Activated naive CD4-positive, alpha-beta T cell treated with anti-CD3 and anti-CD28 coated beads, Interleukin-2, amount 50 U/mL, for 24 hours (primary cell): ENCODE results near the gene MFSD11.
"Not testable (repeated sequence)": the region's sequence is repeated elsewhere in the genome, so short reads cannot be mapped to it uniquely, and the experiment has no call there.

ENCODE experiments used
- H3K27ac Mint-ChIP-seq: one replicate; pipeline ENCODE4 v1.8.0; 2021; ENCODE audit warnings: mild to moderate bottlenecking, mixed read lengths
- H3K27me3 Mint-ChIP-seq: one replicate; pipeline ENCODE4 v1.8.0; 2021; ENCODE audit warnings: mixed read lengths
- H3K36me3 Mint-ChIP-seq: one replicate; pipeline ENCODE4 v1.8.0; 2021; ENCODE audit warnings: mixed read lengths
- H3K4me1 Mint-ChIP-seq: one replicate; pipeline ENCODE4 v1.8.0; 2021; ENCODE audit warnings: mixed read lengths
- H3K4me3 Mint-ChIP-seq: one replicate; pipeline ENCODE4 v1.8.0; 2021; ENCODE audit warnings: mild to moderate bottlenecking, mixed read lengths
- H3K9me3 Mint-ChIP-seq: one replicate; pipeline ENCODE4 v1.8.0; 2021; ENCODE audit warnings: mixed read lengths

MFSD11 gene

DNA sequence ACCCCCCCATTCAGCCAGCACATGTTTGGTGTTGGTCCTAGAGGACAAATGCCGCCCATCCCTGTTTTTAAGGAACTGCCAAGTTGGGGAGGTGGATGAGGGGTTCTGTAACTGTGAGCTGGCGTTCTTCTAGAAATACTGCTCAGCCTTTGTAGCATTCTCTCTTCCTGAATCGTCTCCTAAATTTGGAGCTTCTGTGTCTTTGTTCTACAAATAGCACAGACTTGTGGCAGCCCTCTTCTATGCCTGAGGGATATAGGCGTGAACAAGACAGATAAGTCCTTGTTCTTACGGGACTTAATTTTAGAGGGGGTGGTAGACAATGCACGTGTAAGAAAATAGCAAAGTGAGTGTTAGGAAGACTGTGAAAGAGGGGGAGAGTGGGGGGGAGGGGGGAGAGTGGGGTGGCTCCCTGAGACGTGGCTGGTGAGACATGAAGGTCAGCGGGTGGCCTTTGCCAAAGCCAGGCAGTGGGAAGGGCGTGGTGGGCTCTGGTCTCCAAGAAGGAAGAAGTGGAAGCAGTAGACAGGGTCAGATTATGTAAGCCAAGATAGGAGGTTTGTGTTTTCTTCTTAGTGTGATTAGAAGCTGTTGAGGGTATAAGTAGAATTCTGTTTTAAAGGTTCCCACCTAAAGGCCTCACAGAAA, 9.9 kb downstream of the MFSD11 start:
- H3K9me3 Mint-ChIP-seq = no peaks in the 10 kb centered on the region
- no peaks in the 10 kb centered on the region for H3K27me3 Mint-ChIP-seq
- no peak overlapping the region for H3K4me3 Mint-ChIP-seq
- H3K4me1 Mint-ChIP-seq = peaks cover 18% of the 10 kb centered on the region
- peak overlapping the region; percentile 13 for H3K27ac Mint-ChIP-seq
- H3K36me3 Mint-ChIP-seq = peaks cover 10% of the 10 kb centered on the region

DNA sequence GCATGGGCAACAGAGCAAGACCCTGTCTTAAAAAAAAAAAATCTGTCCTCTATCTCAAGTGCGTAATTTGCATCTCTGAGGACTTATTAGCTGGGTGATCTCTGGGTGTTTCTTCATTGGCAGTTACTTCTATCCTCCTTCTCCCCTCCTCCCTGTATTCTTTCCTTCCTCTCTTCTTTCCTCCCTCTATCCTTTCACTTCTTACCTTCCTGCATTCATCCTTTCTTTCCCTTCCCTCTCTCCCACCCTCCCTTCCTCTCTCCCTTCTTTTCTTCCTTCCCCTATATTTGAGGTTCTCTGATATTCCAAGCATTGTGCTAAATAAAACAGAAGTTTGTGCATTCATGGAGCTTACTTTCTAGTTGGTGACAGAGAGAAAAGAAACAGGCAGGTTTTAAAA, 10.7 kb downstream of the MFSD11 start:
- Mint-ChIP-seq H3K4me1 (peaks cover 26% of the 10 kb centered on the region), H3K36me3 (peaks cover 10% of the 10 kb centered on the region), H3K9me3 (no peaks in the 10 kb centered on the region), H3K4me3 (no peak overlapping the region), H3K27ac (no peak overlapping the region), H3K27me3 (no peaks in the 10 kb centered on the region)

DNA sequence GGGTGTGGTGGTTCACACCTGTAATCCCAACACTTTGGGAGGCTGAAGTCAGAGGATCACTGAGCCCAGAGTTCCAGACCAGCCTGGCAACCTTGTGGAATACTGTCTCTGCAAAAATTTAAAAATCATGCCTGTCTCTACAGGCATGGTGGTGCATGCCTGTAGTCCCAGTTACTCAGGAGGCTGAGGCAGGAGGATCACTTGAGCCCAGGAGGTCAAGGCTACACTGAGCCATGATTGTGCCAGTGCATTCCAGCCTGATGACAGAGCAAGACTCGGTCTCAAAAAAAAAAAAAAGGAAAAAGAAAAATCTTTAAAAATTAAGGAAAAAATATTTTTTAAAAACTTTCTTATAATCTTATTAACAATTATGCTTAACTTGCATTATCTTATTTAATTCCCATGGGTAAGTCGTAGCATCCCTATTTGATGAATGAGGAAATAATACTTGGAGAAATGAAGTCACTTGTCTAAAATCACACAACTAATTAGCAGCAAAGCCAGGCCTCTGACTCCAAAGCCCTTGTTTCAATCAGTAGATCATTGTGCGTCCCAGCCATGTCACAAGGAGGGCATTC, 13.6 kb downstream of the MFSD11 start:
- no peaks in the 10 kb centered on the region for H3K9me3 Mint-ChIP-seq
- no peak overlapping the region for H3K4me3 Mint-ChIP-seq
- peaks cover 28% of the 10 kb centered on the region for H3K4me1 Mint-ChIP-seq
- H3K36me3 Mint-ChIP-seq = peaks cover 4% of the 10 kb centered on the region
- no peaks in the 10 kb centered on the region for H3K27me3 Mint-ChIP-seq
- no peak overlapping the region for H3K27ac Mint-ChIP-seq

DNA sequence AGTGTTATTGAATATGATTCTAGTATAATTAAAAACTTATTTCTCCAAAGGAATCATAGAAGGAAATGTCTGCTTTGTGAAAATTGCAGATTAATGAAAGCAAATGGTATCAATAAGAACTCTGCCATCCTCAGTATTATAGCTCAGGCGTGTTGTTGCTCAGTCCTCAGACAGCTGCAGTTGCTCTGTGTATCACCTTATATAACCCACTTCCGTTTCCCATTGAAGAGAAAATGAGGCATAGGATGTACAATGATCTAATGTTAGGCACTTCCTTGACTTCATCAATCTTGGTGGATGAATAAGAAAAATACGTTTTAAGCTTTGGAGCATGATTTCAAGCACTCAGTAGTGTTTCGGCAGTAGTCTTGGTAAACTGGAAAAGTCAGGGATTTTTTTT, 14.1 kb downstream of the MFSD11 start:
- Mint-ChIP-seq H3K27me3 (no peaks in the 10 kb centered on the region), H3K27ac (peak overlapping the region; percentile 97), H3K4me3 (peak overlapping the region; percentile 68), H3K4me1 (peaks cover 28% of the 10 kb centered on the region), H3K36me3 (peaks cover 4% of the 10 kb centered on the region), H3K9me3 (no peaks in the 10 kb centered on the region)

DNA sequence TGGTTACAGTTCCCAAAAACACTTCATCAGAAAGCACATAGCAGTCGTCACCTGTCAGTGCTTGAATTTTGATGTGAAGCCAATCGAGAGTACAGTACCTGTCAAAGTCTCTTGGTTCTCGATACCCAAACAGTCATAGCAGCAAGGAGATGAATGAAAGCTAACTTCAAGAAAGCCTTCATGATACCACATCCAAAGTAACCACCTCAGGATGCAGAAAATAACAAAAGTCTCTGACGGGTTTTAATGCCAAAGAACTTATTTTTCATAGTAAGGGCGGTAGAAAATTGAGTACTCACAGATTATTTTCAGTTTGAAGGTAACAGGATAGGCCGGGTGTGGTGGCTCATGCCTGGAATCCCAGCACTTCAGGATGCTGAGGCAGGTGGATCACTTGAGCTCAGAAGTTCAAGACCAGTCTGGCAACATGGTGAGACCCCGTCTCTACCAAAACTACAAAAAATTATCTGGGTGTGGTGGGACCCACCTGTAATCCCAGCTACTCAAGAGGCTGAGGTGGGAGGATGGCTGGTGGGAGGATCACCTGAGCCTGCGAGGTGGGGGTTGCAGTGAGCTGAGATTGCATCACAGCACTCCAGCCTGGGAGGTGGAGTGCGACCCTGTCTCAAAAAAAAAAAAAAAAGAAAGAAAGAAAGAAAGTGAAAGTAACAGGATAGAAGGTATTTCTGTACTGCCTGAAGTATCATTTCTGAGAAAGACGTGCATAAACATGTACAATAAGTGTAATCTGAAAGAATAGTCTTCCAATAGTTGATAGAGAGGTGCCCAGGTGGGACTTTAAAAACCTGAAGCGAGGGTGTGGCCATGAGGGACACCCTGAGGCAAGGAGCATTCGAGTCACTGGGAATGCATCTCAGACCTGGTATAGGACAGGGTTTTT, 15.4 kb downstream of the MFSD11 start:
- no peaks in the 10 kb centered on the region for H3K9me3 Mint-ChIP-seq
- peaks cover 28% of the 10 kb centered on the region for H3K4me1 Mint-ChIP-seq
- no peaks in the 10 kb centered on the region for H3K27me3 Mint-ChIP-seq
- peak overlapping the region; percentile 90 for H3K4me3 Mint-ChIP-seq
- H3K36me3 Mint-ChIP-seq = peaks cover 4% of the 10 kb centered on the region
- peak overlapping the region; percentile 99 for H3K27ac Mint-ChIP-seq

DNA sequence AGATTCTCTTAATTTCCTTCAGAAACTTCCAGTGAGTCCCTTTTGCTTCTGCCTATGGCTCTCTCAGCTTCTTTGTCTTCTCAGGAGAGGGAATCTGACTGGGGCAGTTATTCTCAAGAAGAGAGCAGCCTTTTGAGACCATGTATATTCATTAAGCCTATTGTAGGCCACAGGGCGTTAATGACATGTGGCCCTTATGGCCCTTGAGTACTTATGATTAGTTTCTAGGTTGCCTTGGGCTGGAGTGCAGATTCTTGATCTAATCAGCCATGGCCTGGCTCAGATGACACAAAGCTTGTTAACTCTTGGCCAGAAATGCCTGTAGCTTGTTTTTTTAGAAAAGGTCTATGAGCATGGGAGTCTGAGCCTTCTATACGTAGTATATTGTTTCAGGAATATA, 17.4 kb downstream of the MFSD11 start:
- Mint-ChIP-seq H3K27ac (peak overlapping the region; percentile 55), H3K27me3 (no peaks in the 10 kb centered on the region), H3K4me1 (peaks cover 28% of the 10 kb centered on the region), H3K9me3 (no peaks in the 10 kb centered on the region), H3K4me3 (no peak overlapping the region), H3K36me3 (peaks cover 5% of the 10 kb centered on the region)

DNA sequence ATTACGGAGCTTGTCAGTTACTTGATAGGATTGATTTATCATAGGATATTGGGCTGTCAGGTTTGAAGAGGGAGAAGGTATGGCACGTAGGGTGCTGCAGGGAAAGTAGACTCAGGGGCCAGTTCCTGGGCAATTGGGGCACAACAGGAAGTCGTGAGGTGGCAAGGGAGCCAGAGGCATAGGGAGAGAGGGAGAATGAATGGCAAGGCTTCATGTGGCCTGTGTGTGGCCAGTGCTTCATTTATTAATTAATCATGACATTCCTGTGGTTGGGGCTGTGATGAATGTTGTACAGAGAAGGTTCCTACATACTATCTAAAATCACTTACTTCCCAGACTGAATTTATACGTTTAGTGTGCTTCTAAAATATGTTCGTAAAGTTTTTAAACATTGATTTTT, 19.3 kb downstream of the MFSD11 start:
- Mint-ChIP-seq H3K27ac (no peak overlapping the region), H3K4me1 (peaks cover 21% of the 10 kb centered on the region), H3K4me3 (no peak overlapping the region)

DNA sequence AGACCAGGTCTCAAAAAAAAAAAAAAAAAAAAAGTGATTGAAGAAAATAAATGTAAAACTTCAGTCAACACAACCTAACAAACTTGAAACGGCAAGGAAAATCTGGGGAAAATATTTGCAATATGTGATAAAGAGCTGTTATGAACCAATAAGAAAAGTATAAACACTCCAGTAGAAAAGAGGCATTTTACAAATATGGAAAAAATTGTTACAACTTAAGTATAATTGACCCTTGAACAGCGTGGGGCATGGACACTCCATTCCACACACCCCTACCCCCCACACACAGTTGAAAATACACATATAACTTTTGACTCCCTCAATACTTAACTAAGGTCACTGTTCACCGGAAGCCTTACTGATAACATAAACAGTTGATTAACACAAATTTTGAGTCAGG, 20.7 kb downstream of the MFSD11 start:
- Mint-ChIP-seq H3K36me3 (peaks cover 5% of the 10 kb centered on the region), H3K4me3 (no peak overlapping the region), H3K27me3 (no peaks in the 10 kb centered on the region), H3K4me1 (peaks cover 8% of the 10 kb centered on the region), H3K27ac (no peak overlapping the region), H3K9me3 (no peaks in the 10 kb centered on the region)

More for the DNA sequence above, 19.3 kb downstream of the MFSD11 start:
- Mint-ChIP-seq H3K36me3 (peaks cover 5% of the 10 kb centered on the region), H3K9me3 (no peaks in the 10 kb centered on the region), H3K27me3 (no peaks in the 10 kb centered on the region)

DNA sequence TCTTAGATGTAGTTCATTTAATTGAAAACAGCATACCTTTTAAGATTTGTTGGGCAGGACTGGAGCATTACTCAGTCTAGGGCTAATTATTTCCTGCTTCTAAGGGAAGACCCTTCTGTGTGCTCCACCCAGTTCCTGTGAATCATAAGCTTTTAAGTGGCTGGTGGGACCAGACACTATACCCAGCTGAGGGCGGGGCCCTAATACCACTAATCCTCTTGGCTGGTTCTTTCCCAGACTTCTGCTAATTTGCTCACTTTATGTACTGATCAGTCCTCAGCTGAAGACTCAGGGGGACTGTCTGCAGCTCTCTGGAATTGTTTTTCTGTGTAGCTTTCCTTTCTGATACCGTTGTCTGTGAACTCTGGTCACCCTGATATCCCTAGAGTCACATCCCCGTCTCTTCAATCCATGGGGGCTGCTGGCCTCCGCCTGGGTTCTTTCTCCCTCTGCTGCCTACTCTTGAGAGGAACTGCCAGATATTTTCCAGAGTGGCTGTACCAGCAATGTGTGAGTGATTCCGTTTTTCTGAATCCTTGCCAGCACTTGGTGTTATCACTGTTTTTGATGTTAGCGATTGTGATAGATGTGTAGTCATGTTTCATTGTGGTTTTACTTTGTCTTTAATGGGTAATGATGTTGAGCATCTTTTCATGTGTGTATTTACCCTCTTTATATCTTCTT, 35.1 kb downstream of the MFSD11 start:
- peaks cover 20% of the 10 kb centered on the region for H3K36me3 Mint-ChIP-seq

DNA sequence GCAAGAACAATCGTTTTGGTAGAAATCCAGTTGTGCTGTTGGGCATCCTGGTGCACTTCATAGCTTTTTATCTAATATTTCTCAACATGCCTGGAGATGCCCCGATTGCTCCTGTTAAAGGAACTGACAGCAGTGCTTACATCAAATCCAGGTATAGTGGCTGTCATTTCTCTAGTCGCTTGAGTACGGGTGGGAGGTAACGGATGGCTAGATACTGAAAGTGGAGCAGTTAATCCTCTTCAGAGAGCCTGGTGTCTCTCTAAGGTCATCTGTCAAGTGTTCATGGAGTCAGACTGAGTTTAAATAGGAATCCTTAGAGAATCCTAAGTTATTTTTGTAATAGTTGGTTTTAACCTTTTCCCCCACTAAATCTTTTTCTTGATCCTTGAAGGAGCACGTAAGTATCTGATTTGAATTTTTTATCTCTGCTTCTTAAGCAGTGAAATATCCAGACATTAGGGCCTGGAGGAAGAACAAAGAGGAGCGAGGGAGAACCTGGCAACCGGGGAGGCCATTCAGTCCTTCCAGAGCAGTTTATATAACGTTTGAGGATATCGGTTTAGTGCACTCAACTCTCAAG, 37.2 kb downstream of the MFSD11 start:
- Mint-ChIP-seq H3K27me3 (no peaks in the 10 kb centered on the region), H3K36me3 (peaks cover 19% of the 10 kb centered on the region), H3K27ac (no peak overlapping the region)

More for the DNA sequence above, 35.1 kb downstream of the MFSD11 start:
- peak overlapping the region; percentile 68 for H3K4me3 Mint-ChIP-seq
- peak overlapping the region; percentile 97 for H3K27ac Mint-ChIP-seq
- H3K27me3 Mint-ChIP-seq = no peaks in the 10 kb centered on the region
- H3K9me3 Mint-ChIP-seq = no peaks in the 10 kb centered on the region
- peaks cover 25% of the 10 kb centered on the region for H3K4me1 Mint-ChIP-seq

DNA sequence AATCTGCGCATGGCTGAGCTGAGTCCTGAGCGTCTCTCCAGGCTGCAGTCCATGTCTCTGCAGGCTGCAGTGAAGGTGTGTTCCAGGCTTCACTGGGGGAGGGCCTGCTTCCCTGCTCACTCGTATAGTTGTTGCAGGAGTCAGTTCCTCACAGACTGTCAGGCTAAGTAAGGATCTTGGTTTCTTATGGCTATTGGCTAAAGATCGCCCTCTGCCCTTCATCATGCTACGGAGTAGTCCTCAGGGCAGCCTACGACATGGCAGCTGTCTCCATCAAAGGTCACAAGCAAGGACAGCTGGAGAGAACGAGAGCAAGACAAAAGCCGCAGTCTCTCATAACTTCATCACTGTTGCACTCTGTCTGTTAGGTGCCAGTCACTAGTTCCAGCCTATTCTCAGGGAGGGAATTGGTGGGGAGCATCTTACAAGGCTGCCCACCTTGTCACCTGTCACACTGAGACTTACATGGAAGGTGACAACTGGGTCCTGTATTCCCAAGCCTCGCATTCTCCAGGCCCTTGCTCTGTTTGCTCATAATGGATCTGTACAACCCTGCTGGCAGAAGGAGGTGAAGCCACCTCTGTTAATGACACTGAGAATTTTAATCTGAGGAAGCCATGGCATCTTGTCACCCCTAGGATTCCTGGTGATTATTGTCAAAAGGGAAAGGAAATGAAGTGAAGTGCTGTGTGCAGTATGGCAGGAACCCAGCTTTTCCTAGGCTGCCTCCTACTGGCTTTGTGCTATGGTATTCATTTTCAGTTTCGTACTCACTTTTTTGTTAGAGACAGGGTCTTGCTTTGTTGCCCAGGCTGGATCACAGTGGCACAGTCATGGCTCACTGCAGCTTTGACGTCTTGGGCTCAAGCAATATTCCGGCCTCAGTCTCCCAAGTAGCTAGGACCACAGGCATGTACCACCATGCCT, 43.4 kb downstream of the MFSD11 start:
- H3K4me3 Mint-ChIP-seq = no peak overlapping the region
- H3K4me1 Mint-ChIP-seq = no peaks in the 10 kb centered on the region
- H3K36me3 Mint-ChIP-seq = peaks cover 8% of the 10 kb centered on the region
- H3K27ac Mint-ChIP-seq = no peak overlapping the region
- H3K9me3 Mint-ChIP-seq = no peaks in the 10 kb centered on the region
- no peaks in the 10 kb centered on the region for H3K27me3 Mint-ChIP-seq

More for the DNA sequence above, 37.2 kb downstream of the MFSD11 start:
- no peaks in the 10 kb centered on the region for H3K9me3 Mint-ChIP-seq
- no peak overlapping the region for H3K4me3 Mint-ChIP-seq
- peaks cover 25% of the 10 kb centered on the region for H3K4me1 Mint-ChIP-seq

DNA sequence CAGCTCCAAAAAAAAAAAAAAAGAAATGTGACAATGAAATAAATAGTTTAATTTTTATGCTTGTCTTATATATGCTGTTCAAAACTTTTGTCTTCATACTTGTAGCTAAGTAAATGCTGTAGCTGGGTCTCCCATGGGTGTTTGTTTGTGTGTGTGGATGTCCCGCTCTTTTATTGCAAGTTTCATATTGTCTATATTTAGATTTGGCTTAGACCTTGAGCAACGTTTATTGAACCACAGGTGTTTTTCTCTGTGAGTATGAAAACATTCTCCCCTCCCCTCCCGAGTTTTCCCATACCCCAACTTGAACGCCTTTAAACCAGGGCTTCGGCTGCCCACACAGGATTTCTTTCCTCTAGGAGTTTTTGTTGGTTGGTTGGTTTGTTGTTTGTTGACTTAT, 45.2 kb downstream of the MFSD11 start:
- H3K9me3 Mint-ChIP-seq = no peaks in the 10 kb centered on the region
- no peaks in the 10 kb centered on the region for H3K27me3 Mint-ChIP-seq
- no peak overlapping the region for H3K27ac Mint-ChIP-seq
- H3K4me3 Mint-ChIP-seq = no peak overlapping the region
- H3K36me3 Mint-ChIP-seq = peaks cover 5% of the 10 kb centered on the region
- no peaks in the 10 kb centered on the region for H3K4me1 Mint-ChIP-seq

DNA sequence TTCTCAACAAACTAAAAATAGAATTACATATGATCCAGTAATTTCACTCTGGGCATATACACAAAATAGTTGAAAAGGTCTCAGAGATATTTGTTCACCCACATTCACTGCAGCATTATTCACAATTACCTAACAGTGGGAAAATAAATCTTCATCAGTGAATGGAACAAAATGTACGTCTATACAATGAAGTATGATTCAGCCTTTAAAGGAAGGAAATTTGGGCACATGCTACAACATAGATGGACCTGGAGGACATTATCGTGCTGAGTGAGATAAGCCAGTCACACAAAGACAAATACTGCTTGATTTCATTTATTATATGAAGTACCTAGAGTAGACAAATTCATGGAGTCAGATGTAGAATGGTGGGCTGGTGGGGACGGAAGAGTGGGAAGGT, 47.0 kb downstream of the MFSD11 start:
- H3K4me1 Mint-ChIP-seq = no peaks in the 10 kb centered on the region
- H3K27me3 Mint-ChIP-seq = no peaks in the 10 kb centered on the region
- H3K4me3 Mint-ChIP-seq = no peak overlapping the region
- H3K36me3 Mint-ChIP-seq = peaks cover 3% of the 10 kb centered on the region
- H3K9me3 Mint-ChIP-seq = no peaks in the 10 kb centered on the region
- no peak overlapping the region for H3K27ac Mint-ChIP-seq

DNA sequence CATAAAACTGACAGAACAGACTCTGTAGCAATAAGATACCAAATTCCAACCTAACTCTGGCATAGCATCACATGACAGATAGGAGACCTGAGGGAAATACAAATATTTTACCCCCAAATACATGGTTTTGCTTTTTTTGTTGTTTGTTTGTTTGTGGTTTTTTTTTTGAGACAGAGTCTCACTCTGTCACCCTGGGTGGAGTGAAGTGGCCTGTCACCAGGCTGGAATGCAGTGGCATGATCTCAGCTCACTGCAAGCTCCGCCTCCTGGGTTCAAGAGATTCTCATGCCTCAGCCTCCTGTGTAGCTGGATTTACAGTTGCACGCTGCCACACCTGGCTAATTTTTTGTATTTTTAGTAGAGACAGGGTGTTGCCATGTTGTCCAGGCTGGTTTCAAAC, 49.9 kb downstream of the MFSD11 start:
- not testable (repeated sequence) for H3K9me3 Mint-ChIP-seq, H3K36me3 Mint-ChIP-seq, H3K27ac Mint-ChIP-seq, H3K27me3 Mint-ChIP-seq, H3K4me3 Mint-ChIP-seq
- H3K4me1 Mint-ChIP-seq = peaks cover 16% of the 10 kb centered on the region
